GM12878 (cell line): ENCODE data around the gene GAB1. TPM values are rescaled to one million over a fixed set of nuclear protein-coding genes. Genes with fewer than 3 reads are reported as not detected.

Experiments used
- ATAC-seq: fragments of 200-7000 bp; cut with Tn5 transposase; 3 replicates; pipeline ENCODE4 v1.9.1; 2020; ENCODE audit warnings: mild to moderate bottlenecking, moderate library complexity
- BruUV-seq: library from RNA; stranded (reverse); fragments of 400-500 nt; replicated peaks from 2 replicates; lab custom pipeline; 2021; lab: Mats Ljungman, UMichigan
- CTCF ChIA-PET: fragments of 300-600 bp; sonication (Branson Sonifier 250); formaldehyde crosslinking; extraction: SDS; loops from one replicate; lab custom pipeline; 2021; ENCODE audit warnings: inconsistent platforms; lab: Yijun Ruan, JAX
- POLR2A ChIA-PET: fragments of 350-600 bp; formaldehyde crosslinking; extraction: SDS; loops from one replicate; lab custom pipeline; 2021; ENCODE audit warnings: inconsistent platforms; lab: Charles Lee
- RAD21 ChIA-PET: fragments of 300-600 bp; sonication (Branson Sonifier 250); formaldehyde crosslinking; loops from one replicate; lab custom pipeline; 2023; ENCODE audit warnings: antibody characterized with exemption; ENCODE audit not compliant: unreplicated experiment; lab: Charles Lee
- SMC1A ChIA-PET: fragments of 300-600 bp; sonication (Branson Sonifier 250); formaldehyde crosslinking; loops from one replicate; lab custom pipeline; 2023; ENCODE audit not compliant: unreplicated experiment, uncharacterized antibody; lab: Charles Lee
- DNase-seq: peaks from one replicate; pipeline ENCODE4 v3.0.0-alpha.2; 2011; ENCODE audit warnings: low read depth, low spot score
- FAIRE-seq: peaks from 3 replicates; lab custom pipeline; 2011; peaks lifted over from hg19 to GRCh38; lab: Jason Lieb, UNC
- H2AFZ ChIP-seq: 2 replicates; pipeline ENCODE4 v1.6.0; 2011; ENCODE audit warnings: low read depth, low read length, control low read depth; ENCODE audit not compliant: control insufficient read depth
- H3K27ac ChIP-seq: 2 replicates; pipeline ENCODE4 v1.5.1; 2011; ENCODE audit warnings: control low read depth; ENCODE audit not compliant: control insufficient read depth, insufficient read depth
- H3K27me3 ChIP-seq, 2 experiments: replicated peaks in 1 of 2; 2 replicates each; pipeline versions ENCODE4 v1.6.0 to v1.6.1; 2011; ENCODE audit warnings: low read length in 1 of 2; ENCODE audit not compliant: control insufficient read depth in 2 of 2, insufficient read depth in 2 of 2
- H3K36me3 ChIP-seq, 2 experiments: 2 replicates each; pipeline ENCODE4 v1.5.1; 2011; ENCODE audit warnings: low read length in 1 of 2; ENCODE audit not compliant: control insufficient read depth in 2 of 2, insufficient read depth in 2 of 2
- H3K4me1 ChIP-seq: 2 replicates; pipeline ENCODE4 v1.6.1; 2011; ENCODE audit warnings: mild to moderate bottlenecking, low read length, moderate library complexity, mixed read lengths; ENCODE audit not compliant: control insufficient read depth, insufficient read depth
- H3K4me2 ChIP-seq: 2 replicates; pipeline ENCODE4 v1.6.0; 2011; ENCODE audit warnings: control low read depth; ENCODE audit not compliant: control insufficient read depth, insufficient read depth
- H3K4me3 ChIP-seq: fragments of 200-600 bp; sonication (generic); 2 replicates; pipeline ENCODE4 v1.5.1; 2016
- H3K79me2 ChIP-seq: 2 replicates; pipeline ENCODE4 v1.6.0; 2011; ENCODE audit warnings: low read length; ENCODE audit not compliant: control insufficient read depth, insufficient read depth
- H3K9ac ChIP-seq: 2 replicates; pipeline ENCODE4 v1.8.0; 2011; ENCODE audit warnings: low read length, control low read depth, mixed read lengths; ENCODE audit not compliant: control insufficient read depth, insufficient read depth
- H3K9me3 ChIP-seq: replicated peaks from 3 replicates; pipeline ENCODE4 v1.5.1; 2011; ENCODE audit warnings: mild to moderate bottlenecking, low read length; ENCODE audit not compliant: control insufficient read depth, insufficient read depth
- H4K20me1 ChIP-seq: 2 replicates; pipeline ENCODE4 v1.6.0; 2011; ENCODE audit not compliant: control insufficient read depth, insufficient read depth
- BHLHE40 ChIP-seq, 2 experiments: fragments of 450-650 bp in 1 of 2; IDR thresholded peaks; 2 replicates each; pipeline ENCODE4 v1.6.1; 2011 to 2017; ENCODE audit warnings: low read depth in 2 of 2, borderline replicate concordance in 1 of 2, improper control_type of control experiment in 1 of 2, low read length in 1 of 2, mild to moderate bottlenecking in 1 of 2
- KLF5 ChIP-seq: fragments of 450-650 bp; IDR thresholded peaks from 2 replicates; pipeline ENCODE4 v1.6.1; 2014; ENCODE audit warnings: mild to moderate bottlenecking; ENCODE audit not compliant: partially characterized antibody
- RELB ChIP-seq: fragments of 450-650 bp; IDR thresholded peaks from 2 replicates; pipeline ENCODE4 v1.6.1; 2017; ENCODE audit warnings: low read depth, mild to moderate bottlenecking, moderate library complexity
- SPI1 ChIP-seq: IDR thresholded peaks from 2 replicates; pipeline ENCODE4 v1.6.1; 2011; ENCODE audit warnings: low read depth, mild to moderate bottlenecking, low read length, moderate library complexity, borderline replicate concordance; ENCODE audit not compliant: insufficient read depth
- ZNF274 ChIP-seq: IDR thresholded peaks from one replicate; pipeline ENCODE4 v1.8.0; 2011; ENCODE audit not compliant: insufficient read length, insufficient read depth
- WGBS: methylation state at CpG from one replicate; pipeline ENCODE4 v1.1.6; 2016; ENCODE audit warnings: low lambda C conversion rate; ENCODE audit not compliant: insufficient replicate concordance, insufficient coverage; ENCODE audit errors: missing lambda C conversion rate; 5-methylcytosine and 5-hydroxymethylcytosine counted together
- in situ Hi-C: fragments of 300-500 bp; cut with MboI; formaldehyde crosslinking; loops from 9 replicates; pipeline ENCODE4 v1.14.3; 2018; ENCODE audit warnings: mixed read lengths
- intact Hi-C: fragments of 100-400 bp; cut with micrococcal nuclease; formaldehyde crosslinking; loops from one replicate; pipeline ENCODE4 v1.14.2; 2022; ENCODE audit not compliant: unreplicated experiment
- polyA plus RNA-seq, 11 experiments: library from polyadenylated mRNA; depleted of rRNA in 4 of 11; unstranded in 6 of 11; stranded (reverse) in 5 of 11; fragments of >200 nt; fragmentation: Nextera tagmentation in 4 of 11; fragmentation: Illumina TruSeq in 1 of 11; extraction: Ambion mirVana in 4 of 11; extraction: Trizol in 1 of 11; gene quantifications; 1 replicate in 1 of 11; 2 replicates in 10 of 11; pipeline versions ENCODE4 v1.2.1 to v1.2.3, GENCODE V29; 2011 to 2016; ENCODE audit warnings: inconsistent platforms in 2 of 11, missing spikeins in 2 of 11, low read depth in 1 of 11
- total RNA-seq, 4 experiments: library from RNA; depleted of rRNA in 3 of 4; stranded (reverse); fragments of >200 nt in 3 of 4; fragmentation: Illumina TruSeq in 1 of 4; extraction: Trizol in 1 of 4; gene quantifications; 2 replicates each; pipeline versions ENCODE4 v1.2.1 to v1.2.3, GENCODE V29; 2013 to 2021

The GAB1 gene
- total and polyA plus RNA-seq, 10 of the 15 experiments (the other 5 are each of a cell fraction or from before 2014, with no cell fraction given), result 0.37 to 5.3 (median 3.2) TPM

GRCh38 chr4:143451186-143451585 is 114.5 kb downstream of the GAB1 start:
- Histone ChIP-seq H3K27me3 (no peaks in the 10 kb centered on the region), H3K36me3 (no peaks in the 10 kb centered on the region), H2AFZ (no peak overlapping the region), H3K79me2 (no peaks in the 10 kb centered on the region), H3K4me1 (no peaks in the 10 kb centered on the region), H3K4me2 (no peak overlapping the region), H4K20me1 (no peaks in the 10 kb centered on the region), H3K4me3 (no peak overlapping the region)
- ChIA-PET SMC1A (interaction anchor here (1.0 to 1.5 kb wide), 4 partner anchors 17 to 31 kb away, joined by 4 to 6 read pairs (median 4); no protein-coding TSS in a partner anchor), RAD21 (interaction anchor here (0.6 to 1.3 kb wide), 2 partner anchors 48 to 430 kb away, joined by 3 to 4 read pairs; no protein-coding TSS in a partner anchor)
- in situ Hi-C loops, result no loop called here
- TF ChIP-seq ZNF274 (no peak), SPI1 (no peak), RELB (no peak), KLF5 (no peak), BHLHE40 (IDR thresholded peaks at IDR 0.05; ENCODE audit: borderline replicate concordance in 1 of 2, low read depth in 2 of 2, low read length in 1 of 2) (no peak)
- TF ChIP-seq, all 136 proteins: peak for 0
- H3K9me3 ChIP-seq, result no peaks in the 10 kb centered on the region
- ATAC-seq, result no peak
- CTCF ChIA-PET, result interaction anchor here (0.7 kb wide), 2 partner anchors 24 to 157 kb away, joined by 3 to 4 read pairs; no protein-coding TSS in a partner anchor
- FAIRE-seq, result no peak
- POLR2A ChIA-PET, result interaction anchor here (0.7 to 1.3 kb wide), 3 partner anchors 9 to 16 kb away, joined by 3 to 6 read pairs (median 3); no protein-coding TSS in a partner anchor
- no peak for DNase-seq
- intact Hi-C loops, result no loop called here
- WGBS, result 30% methylated on average over 4 of the region's 4 CpGs
- no peak overlapping the region for H3K27ac ChIP-seq
- no TSS peak for BruUV-seq
- H3K9ac ChIP-seq, result no peak overlapping the region
